OCI-LY3 (cell line): ENCODE data around the gene PNMT.

Experiments
- EZH2phosphoT487 ChIP-seq: fragments of 200-600 bp; shearing (Covaris generic); IDR thresholded peaks from 2 replicates; pipeline ENCODE4 v1.6.1; 2018; ENCODE audit warnings: antibody characterized with exemption, mixed run types, low read depth
- TF ChIP-seq, protein P1 (sequence below): fragments of 200-600, 300-600 bp; sonication (generic); IDR thresholded peaks from 2 replicates; pipeline ENCODE4 v1.5.1; 2014; ENCODE audit warnings: antibody characterized with exemption, low read length, low read depth

DNA sequence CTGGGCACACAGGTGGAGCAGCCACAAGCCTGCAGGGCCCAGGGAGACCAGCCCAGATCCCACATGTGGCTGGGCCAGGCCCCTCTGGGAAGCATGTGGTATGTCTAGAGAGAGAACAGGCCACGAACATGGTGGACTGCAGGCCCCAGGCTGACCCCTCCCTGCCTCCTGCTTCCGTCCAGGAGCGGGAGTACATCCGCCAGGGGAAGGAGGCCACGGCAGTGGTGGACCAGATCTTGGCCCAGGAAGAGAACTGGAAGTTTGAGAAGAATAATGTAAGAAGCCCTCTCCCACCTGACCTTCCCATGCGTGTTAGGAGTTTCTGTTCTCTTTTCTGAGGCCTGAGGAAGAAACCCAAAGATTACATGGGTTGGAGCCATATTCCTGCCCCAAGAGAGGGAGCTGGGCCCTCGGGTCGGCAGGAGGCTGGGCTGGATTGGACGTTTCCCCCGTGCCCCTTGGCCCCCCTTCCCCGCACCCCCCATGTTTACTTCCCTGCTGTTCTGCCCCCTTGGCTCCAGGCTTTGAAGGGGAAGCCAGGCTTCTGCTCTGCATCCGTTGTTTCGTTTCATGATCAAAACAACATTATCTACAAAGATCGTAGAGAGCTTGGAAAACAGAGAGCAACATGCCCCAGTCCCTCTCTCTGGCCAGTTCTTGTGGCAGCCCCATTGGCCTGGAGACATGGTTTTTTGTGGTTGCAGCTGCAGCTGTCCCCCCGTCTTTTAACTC, 8.8 kb upstream of the PNMT start:
- TF ChIP-seq, protein P1, sequence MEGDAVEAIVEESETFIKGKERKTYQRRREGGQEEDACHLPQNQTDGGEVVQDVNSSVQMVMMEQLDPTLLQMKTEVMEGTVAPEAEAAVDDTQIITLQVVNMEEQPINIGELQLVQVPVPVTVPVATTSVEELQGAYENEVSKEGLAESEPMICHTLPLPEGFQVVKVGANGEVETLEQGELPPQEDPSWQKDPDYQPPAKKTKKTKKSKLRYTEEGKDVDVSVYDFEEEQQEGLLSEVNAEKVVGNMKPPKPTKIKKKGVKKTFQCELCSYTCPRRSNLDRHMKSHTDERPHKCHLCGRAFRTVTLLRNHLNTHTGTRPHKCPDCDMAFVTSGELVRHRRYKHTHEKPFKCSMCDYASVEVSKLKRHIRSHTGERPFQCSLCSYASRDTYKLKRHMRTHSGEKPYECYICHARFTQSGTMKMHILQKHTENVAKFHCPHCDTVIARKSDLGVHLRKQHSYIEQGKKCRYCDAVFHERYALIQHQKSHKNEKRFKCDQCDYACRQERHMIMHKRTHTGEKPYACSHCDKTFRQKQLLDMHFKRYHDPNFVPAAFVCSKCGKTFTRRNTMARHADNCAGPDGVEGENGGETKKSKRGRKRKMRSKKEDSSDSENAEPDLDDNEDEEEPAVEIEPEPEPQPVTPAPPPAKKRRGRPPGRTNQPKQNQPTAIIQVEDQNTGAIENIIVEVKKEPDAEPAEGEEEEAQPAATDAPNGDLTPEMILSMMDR = no peak
- no peak for TF ChIP-seq EZH2phosphoT487
